HepG2 (cell line): ENCODE results near the gene MIF4GD. TPM values are rescaled to one million over a fixed set of nuclear protein-coding genes. Genes with fewer than 3 reads are reported as not detected.

Experiments used
- GFI1 ChIP-seq: sonication (generic); formaldehyde crosslinking; IDR thresholded peaks from 2 replicates; pipeline ENCODE4 v1.5.0; 2020; ENCODE audit warnings: missing genetic modification reagents, mild to moderate bottlenecking, borderline replicate concordance
- HMGXB3 ChIP-seq: sonication (generic); formaldehyde crosslinking; IDR thresholded peaks from 2 replicates; pipeline ENCODE4 v1.4.0; 2020; ENCODE audit warnings: missing genetic modification reagents, borderline replicate concordance
- POLR2AphosphoS5 ChIP-seq: IDR thresholded peaks from 2 replicates; pipeline ENCODE4 v1.6.1; 2012; ENCODE audit warnings: low read depth, low read length
- RAD21 ChIP-seq: fragments of 450-650 bp; formaldehyde crosslinking; IDR thresholded peaks from 2 replicates; pipeline ENCODE4 v1.5.0; 2020; ENCODE audit warnings: mild to moderate bottlenecking
- RAD51 ChIP-seq: fragments of 450-650 bp; IDR thresholded peaks from 2 replicates; pipeline ENCODE4 v1.6.1; 2016; ENCODE audit warnings: borderline replicate concordance
- SCMH1 ChIP-seq: sonication (generic); formaldehyde crosslinking; IDR thresholded peaks from 2 replicates; pipeline ENCODE4 v1.9.0; 2021; ENCODE audit warnings: missing genetic modification reagents, mild to moderate bottlenecking, borderline replicate concordance
- SIX4 ChIP-seq: sonication (generic); formaldehyde crosslinking; IDR thresholded peaks from 2 replicates; pipeline ENCODE4 v1.4.0; 2020; ENCODE audit warnings: missing genetic modification reagents
- TFDP2 ChIP-seq: sonication (generic); formaldehyde crosslinking; IDR thresholded peaks from 2 replicates; pipeline ENCODE4 v1.4.0; 2020; ENCODE audit warnings: missing genetic modification reagents
- TGIF2 ChIP-seq: IDR thresholded peaks from 2 replicates; pipeline ENCODE4 v1.6.1; 2016; ENCODE audit warnings: control low read depth, missing compliant biosample characterization
- TOE1 ChIP-seq: sonication (generic); formaldehyde crosslinking; IDR thresholded peaks from 2 replicates; pipeline ENCODE4 v1.4.0; 2020; ENCODE audit warnings: mild to moderate bottlenecking, missing genetic modification reagents
- ZMAT5 ChIP-seq: sonication (generic); formaldehyde crosslinking; IDR thresholded peaks from 2 replicates; pipeline ENCODE4 v1.5.0; 2020; ENCODE audit warnings: mild to moderate bottlenecking, low read depth, missing genetic modification reagents, borderline replicate concordance
- ZNF235 ChIP-seq: sonication (generic); formaldehyde crosslinking; IDR thresholded peaks from 2 replicates; pipeline ENCODE4 v1.8.1; 2023; ENCODE audit warnings: mild to moderate bottlenecking, missing genetic modification reagents, borderline replicate concordance
- ZNF281 ChIP-seq: sonication (generic); formaldehyde crosslinking; IDR thresholded peaks from 2 replicates; pipeline ENCODE4 v1.4.0; 2020; ENCODE audit warnings: missing genetic modification reagents, borderline replicate concordance
- ZNF577 ChIP-seq: sonication (generic); formaldehyde crosslinking; IDR thresholded peaks from 2 replicates; pipeline ENCODE4 v1.4.0; 2020; ENCODE audit warnings: mild to moderate bottlenecking, low read depth, missing genetic modification reagents, borderline replicate concordance
- ZUFSP ChIP-seq: sonication (generic); formaldehyde crosslinking; IDR thresholded peaks from 2 replicates; pipeline ENCODE4 v1.9.0; 2021; ENCODE audit warnings: missing genetic modification reagents, mild to moderate bottlenecking, borderline replicate concordance
- ZXDC ChIP-seq: sonication (generic); formaldehyde crosslinking; IDR thresholded peaks from 2 replicates; pipeline ENCODE4 v1.5.0; 2020; ENCODE audit warnings: mild to moderate bottlenecking, missing genetic modification reagents
- polyA plus RNA-seq, 8 experiments: library from polyadenylated mRNA; depleted of rRNA in 3 of 8; stranded (reverse) in 7 of 8; unstranded in 1 of 8; fragments of >200 nt; fragmentation: Illumina TruSeq in 4 of 8; extraction: Trizol in 4 of 8; gene quantifications; 2 replicates each; pipeline versions ENCODE4 v1.2.1 to v1.2.3, GENCODE V29; 2011 to 2016; ENCODE audit warnings: low read depth in 4 of 8, missing spikeins in 1 of 8, mixed read lengths in 1 of 8; ENCODE audit not compliant: insufficient read depth in 1 of 8
- total RNA-seq, 5 experiments: library from RNA; depleted of rRNA; stranded (reverse); fragments of >200 nt; fragmentation: Illumina TruSeq; extraction: Trizol; gene quantifications; 2 replicates each; pipeline ENCODE4 v1.2.3, GENCODE V29; 2016; ENCODE audit warnings: low read depth in 1 of 5

The MIF4GD gene
- total and polyA plus RNA-seq, 2 of the 13 experiments (the other 11 are each of a cell fraction or from before 2014, with no cell fraction given): 14.0 to 28.0 TPM

- TF ChIP-seq TFDP2 (CRISPR knock-in tag) (no peak), ZNF281 (CRISPR knock-in tag) (no peak), SIX4 (CRISPR knock-in tag) (no peak), ZNF577 (CRISPR knock-in tag) (no peak), ZUFSP (CRISPR knock-in tag) (no peak), POLR2AphosphoS5 (peak; percentile 13; the same call in 1 of the 2 replicates), ZXDC (CRISPR knock-in tag) (no peak), RAD51 (no peak), HMGXB3 (CRISPR knock-in tag) (no peak), ZMAT5 (CRISPR knock-in tag) (no peak), TGIF2 (CRISPR knock-in tag) (no peak), GFI1 (no peak), SCMH1 (CRISPR knock-in tag) (no peak), ZNF235 (CRISPR knock-in tag) (no peak), RAD21 (CRISPR knock-in tag) (peak; percentile 54), TOE1 (no peak)
Observed at GRCh38 chr17:75238684-75239191, 32.3 kb downstream of the MIF4GD start (continued).
